ENCODE data around the gene DNAJB4.

DNA sequence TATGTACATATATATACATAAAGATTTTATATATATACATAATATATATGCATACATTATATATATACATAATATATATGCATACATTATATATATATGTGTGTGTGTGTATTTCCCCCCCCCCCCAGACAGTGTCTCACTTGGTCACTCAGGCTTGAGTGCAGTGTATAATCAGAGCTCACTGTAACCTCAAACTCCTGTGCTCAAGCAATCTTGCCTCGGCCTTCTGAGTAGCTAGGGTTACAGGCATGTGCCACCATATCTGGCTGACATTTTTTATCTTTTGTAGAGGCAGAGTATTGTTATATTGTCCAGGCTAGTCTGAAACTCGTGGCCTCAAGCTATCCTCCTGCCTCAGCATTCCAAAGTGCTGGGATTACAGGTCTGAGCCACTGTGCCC lies 16.8 kb upstream of the DNAJB4 start:
- TF ChIP-seq EZH2 (IDR thresholded peaks at IDR 0.05; ENCODE audit: borderline replicate concordance, low read length) = no peak
- TF ChIP-seq, protein P1, sequence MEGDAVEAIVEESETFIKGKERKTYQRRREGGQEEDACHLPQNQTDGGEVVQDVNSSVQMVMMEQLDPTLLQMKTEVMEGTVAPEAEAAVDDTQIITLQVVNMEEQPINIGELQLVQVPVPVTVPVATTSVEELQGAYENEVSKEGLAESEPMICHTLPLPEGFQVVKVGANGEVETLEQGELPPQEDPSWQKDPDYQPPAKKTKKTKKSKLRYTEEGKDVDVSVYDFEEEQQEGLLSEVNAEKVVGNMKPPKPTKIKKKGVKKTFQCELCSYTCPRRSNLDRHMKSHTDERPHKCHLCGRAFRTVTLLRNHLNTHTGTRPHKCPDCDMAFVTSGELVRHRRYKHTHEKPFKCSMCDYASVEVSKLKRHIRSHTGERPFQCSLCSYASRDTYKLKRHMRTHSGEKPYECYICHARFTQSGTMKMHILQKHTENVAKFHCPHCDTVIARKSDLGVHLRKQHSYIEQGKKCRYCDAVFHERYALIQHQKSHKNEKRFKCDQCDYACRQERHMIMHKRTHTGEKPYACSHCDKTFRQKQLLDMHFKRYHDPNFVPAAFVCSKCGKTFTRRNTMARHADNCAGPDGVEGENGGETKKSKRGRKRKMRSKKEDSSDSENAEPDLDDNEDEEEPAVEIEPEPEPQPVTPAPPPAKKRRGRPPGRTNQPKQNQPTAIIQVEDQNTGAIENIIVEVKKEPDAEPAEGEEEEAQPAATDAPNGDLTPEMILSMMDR (conservative IDR thresholded peaks at IDR 0.05 in 1 of 2, IDR thresholded peaks at IDR 0.05 in 1 of 2; ENCODE audit: extremely low read depth in 1 of 2, insufficient read depth in 1 of 2, low read depth in 1 of 2, low read length in 2 of 2) = no peak
